ENCODE measurements around the gene RCAN2. TPM values are rescaled to one million over a fixed set of nuclear protein-coding genes. Genes with fewer than 3 reads are reported as not detected.

The RCAN2 gene
- total RNA-seq, 3 donors from 2014 or later: 2.9 to 14.9 (median 5.9) TPM

DNA sequence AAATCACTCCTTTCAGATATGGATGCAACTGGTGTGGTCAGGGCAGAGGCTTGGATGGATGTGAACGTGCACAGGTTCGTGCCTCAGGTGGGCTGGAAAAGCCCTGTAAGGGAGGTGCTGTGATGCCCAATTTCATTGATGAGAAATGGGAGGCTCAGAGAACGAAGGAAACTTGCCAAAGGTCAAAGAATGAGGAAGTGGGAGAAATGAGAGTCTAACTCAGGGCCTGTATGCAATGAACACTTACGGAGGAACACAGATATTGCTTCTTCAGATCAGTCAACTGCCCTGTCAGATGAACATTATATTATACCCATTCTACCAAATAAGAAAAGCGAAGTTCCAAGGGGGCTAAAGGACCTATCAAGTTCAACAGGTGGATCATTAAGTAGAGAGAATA lies 134.7 kb downstream of the RCAN2 start:
- Histone ChIP-seq H3K4me3 (no peak overlapping the region), H3K9me3 (no peaks in the 10 kb centered on the region), H3K27me3 (no peaks in the 10 kb centered on the region), H3K4me1 (no peaks in the 10 kb centered on the region), H3K36me3 (no peaks in the 10 kb centered on the region), H3K27ac (no peak overlapping the region)
- intact Hi-C loops (cut with DNase I; ENCODE audit: low total_unique reads): no loop called here
- TF ChIP-seq POLR2AphosphoS5 (IDR thresholded peaks at IDR 0.05) (no peak), POLR2A (IDR thresholded peaks at IDR 0.05) (no peak)
- TF ChIP-seq, protein P1, sequence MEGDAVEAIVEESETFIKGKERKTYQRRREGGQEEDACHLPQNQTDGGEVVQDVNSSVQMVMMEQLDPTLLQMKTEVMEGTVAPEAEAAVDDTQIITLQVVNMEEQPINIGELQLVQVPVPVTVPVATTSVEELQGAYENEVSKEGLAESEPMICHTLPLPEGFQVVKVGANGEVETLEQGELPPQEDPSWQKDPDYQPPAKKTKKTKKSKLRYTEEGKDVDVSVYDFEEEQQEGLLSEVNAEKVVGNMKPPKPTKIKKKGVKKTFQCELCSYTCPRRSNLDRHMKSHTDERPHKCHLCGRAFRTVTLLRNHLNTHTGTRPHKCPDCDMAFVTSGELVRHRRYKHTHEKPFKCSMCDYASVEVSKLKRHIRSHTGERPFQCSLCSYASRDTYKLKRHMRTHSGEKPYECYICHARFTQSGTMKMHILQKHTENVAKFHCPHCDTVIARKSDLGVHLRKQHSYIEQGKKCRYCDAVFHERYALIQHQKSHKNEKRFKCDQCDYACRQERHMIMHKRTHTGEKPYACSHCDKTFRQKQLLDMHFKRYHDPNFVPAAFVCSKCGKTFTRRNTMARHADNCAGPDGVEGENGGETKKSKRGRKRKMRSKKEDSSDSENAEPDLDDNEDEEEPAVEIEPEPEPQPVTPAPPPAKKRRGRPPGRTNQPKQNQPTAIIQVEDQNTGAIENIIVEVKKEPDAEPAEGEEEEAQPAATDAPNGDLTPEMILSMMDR (IDR thresholded peaks at IDR 0.05): no peak
- no peak for DNase-seq (ENCODE audit: low spot score in 2 of 2)

DNA sequence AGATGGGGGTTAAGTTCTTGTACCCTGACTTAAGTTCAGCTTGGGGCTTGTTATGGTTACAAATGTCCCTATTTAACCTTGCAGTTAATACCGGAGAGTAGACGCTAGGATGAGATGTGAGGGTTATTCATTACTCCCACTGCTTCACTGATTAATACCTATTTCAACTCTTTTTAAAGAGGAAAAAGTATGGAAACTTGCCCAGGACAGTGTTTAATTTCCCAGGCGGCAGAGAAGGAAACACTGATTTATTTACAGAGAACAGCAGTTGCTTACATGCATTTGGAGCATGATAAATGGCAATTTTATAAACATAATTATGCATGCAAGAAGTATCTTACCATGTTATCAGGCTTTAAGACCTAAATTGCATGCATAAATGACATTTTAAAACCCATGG lies 137.7 kb downstream of the RCAN2 start:
- Histone ChIP-seq H3K4me3 (no peak overlapping the region), H3K36me3 (no peaks in the 10 kb centered on the region), H3K27me3 (no peaks in the 10 kb centered on the region), H3K4me1 (no peaks in the 10 kb centered on the region), H3K27ac (no peak overlapping the region), H3K9me3 (no peaks in the 10 kb centered on the region)
- intact Hi-C loops (cut with DNase I; ENCODE audit: low total_unique reads): no loop called here
- DNase-seq (ENCODE audit: low spot score in 2 of 2): no peak
- TF ChIP-seq POLR2AphosphoS5 (IDR thresholded peaks at IDR 0.05): no peak
- no peak for TF ChIP-seq POLR2A (IDR thresholded peaks at IDR 0.05)
- TF ChIP-seq, protein P1 (IDR thresholded peaks at IDR 0.05): no peak

DNA sequence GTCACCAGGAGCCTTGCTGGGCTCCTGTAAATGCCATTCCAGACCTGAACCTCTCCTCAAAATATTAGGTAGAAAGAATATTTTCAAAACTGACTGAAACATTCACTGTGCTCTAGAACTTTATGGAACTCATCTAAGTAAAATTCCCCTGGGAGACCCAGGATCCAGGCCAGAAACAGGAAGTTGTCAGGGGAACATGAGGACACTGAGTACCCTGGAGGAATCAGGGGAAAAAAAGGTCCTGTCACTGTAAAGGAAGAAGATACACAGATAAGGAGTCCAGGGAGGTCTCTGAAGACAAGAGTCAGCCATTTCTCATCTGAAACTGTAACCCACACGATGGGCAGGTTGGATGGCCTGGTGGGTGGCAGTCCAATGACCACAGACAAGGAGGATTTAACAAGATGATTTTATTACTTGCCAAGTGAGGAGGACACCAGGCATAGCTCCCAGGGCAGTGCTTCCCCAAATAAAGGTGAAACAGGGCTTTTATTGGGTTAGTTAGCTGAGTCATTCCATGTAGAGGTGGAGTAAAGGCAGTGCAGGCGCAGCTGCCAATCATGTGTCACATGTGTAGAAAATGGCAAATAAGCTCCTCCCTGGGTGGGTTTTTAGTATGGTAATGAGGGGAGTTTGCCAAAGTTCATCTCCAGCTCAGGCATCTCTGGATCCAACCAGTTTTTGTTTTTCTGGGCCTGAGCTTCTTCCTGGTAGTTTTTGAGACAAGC lies 138.5 kb downstream of the RCAN2 start:
- H3K27me3 ChIP-seq: no peaks in the 10 kb centered on the region
- no peak for TF ChIP-seq POLR2AphosphoS5 (IDR thresholded peaks at IDR 0.05)
- TF ChIP-seq, protein P1 (IDR thresholded peaks at IDR 0.05): no peak
- no peak for TF ChIP-seq POLR2A (IDR thresholded peaks at IDR 0.05)
- no peak overlapping the region for H3K4me3 ChIP-seq
- intact Hi-C loops (cut with DNase I; ENCODE audit: low total_unique reads): no loop called here
- H3K4me1 ChIP-seq: no peaks in the 10 kb centered on the region
- no peak for DNase-seq (ENCODE audit: low spot score in 2 of 2)
- no peak overlapping the region for H3K27ac ChIP-seq
- H3K36me3 ChIP-seq: no peaks in the 10 kb centered on the region
- no peaks in the 10 kb centered on the region for H3K9me3 ChIP-seq

DNA sequence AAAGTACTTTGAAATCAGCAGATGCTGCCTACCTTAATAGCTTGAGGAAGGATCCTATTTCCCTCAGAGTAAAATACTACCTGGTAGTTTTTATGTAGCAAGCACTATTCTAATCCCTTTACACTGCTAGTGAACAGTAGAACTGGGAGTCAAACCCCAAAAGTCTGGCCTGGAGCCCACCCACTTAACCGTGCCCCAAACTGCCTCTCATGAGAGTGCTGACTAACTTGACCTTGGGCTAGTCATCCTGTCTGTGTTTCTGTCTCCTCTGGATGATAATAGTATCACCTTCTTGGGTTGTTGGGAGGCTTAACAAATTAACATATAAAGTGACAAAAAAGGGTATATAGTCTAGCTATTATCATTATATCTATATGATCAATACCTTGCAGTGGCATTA lies 140.5 kb downstream of the RCAN2 start:
- intact Hi-C loops (cut with DNase I; ENCODE audit: low total_unique reads): no loop called here
- no peak for TF ChIP-seq POLR2AphosphoS5 (IDR thresholded peaks at IDR 0.05)
- TF ChIP-seq POLR2A (IDR thresholded peaks at IDR 0.05): no peak
- TF ChIP-seq, protein P1 (IDR thresholded peaks at IDR 0.05): no peak

DNA sequence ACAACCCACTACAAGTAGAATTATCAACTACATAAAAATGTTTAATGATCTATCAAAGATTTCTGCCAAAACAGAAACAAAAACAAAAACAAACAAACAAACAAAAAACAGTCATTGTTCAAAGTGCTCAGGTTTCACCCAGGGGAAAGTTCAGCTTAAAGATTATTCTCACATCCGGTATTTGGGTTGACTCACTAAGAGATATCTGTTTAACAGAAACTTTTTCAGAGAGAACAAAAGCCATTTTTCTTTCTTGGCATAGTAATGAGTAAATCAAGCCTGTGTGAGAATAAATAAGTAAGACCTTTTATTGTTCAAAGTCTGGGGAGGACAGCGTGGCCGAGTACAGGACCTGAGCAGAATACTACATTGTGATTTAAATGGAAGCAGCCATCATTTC lies 143.6 kb downstream of the RCAN2 start:
- H3K4me3 ChIP-seq: no peak overlapping the region
- TF ChIP-seq POLR2AphosphoS5 (IDR thresholded peaks at IDR 0.05) (no peak), POLR2A (IDR thresholded peaks at IDR 0.05) (no peak)
- TF ChIP-seq, protein P1 (IDR thresholded peaks at IDR 0.05): no peak
- H3K4me1 ChIP-seq: no peaks in the 10 kb centered on the region
- no peak overlapping the region for H3K27ac ChIP-seq
- no peaks in the 10 kb centered on the region for H3K36me3 ChIP-seq
- intact Hi-C loops (cut with DNase I; ENCODE audit: low total_unique reads): loop anchor here (5.0 kb wide), 1 partner anchor 45 kb away; no protein-coding TSS in a partner anchor
- H3K27me3 ChIP-seq: no peaks in the 10 kb centered on the region
- peaks cover 0 to 7% of the 10 kb centered on the region in 2 donors for H3K9me3 ChIP-seq
- DNase-seq (ENCODE audit: low spot score in 2 of 2): no peak

More for the DNA sequence above, 140.5 kb downstream of the RCAN2 start:
- H3K4me3 ChIP-seq: no peak overlapping the region
- no peaks in the 10 kb centered on the region for H3K4me1 ChIP-seq
- no peaks in the 10 kb centered on the region for H3K27me3 ChIP-seq
- H3K9me3 ChIP-seq: peaks cover 0 to 5% of the 10 kb centered on the region in 2 donors
- H3K27ac ChIP-seq: no peak overlapping the region
- H3K36me3 ChIP-seq: no peaks in the 10 kb centered on the region
- no peak for DNase-seq (ENCODE audit: low spot score in 2 of 2)
